AG10803 (cell line): Measurements from ENCODE around the gene CEP97.
"Not testable (repeated sequence)": the region's sequence is repeated elsewhere in the genome, so short reads cannot be mapped to it uniquely, and the experiment has no call there.

Experiments used
- DNase-seq: peaks from one replicate; pipeline ENCODE4 v3.0.0; 2010; ENCODE audit warnings: low read depth
- H3K4me3 ChIP-seq: 2 replicates; pipeline ENCODE4 v1.5.1; 2011; ENCODE audit warnings: mild to moderate bottlenecking, low read length, control low read depth
- CTCF ChIP-seq: conservative IDR thresholded peaks from 2 replicates; pipeline ENCODE4 v1.5.1; 2011; ENCODE audit warnings: mild to moderate bottlenecking, low read length, control low read depth, inconsistent platforms

The CEP97 gene

GRCh38 chr3:101724329-101725193 is at the start of gene CEP97:
Gene CEP97 (plus strand): TSS chr3:101724614. CDS start chr3:101724677, 63 bp downstream.
- DNase-seq, result peak; percentile 86
- no peak for TF ChIP-seq CTCF
- H3K4me3 ChIP-seq, result peak within 1 kb of the TSS; percentile 93

- DNase-seq, result no peak
- TF ChIP-seq CTCF, result no peak
- peak overlapping the region; percentile 95 for H3K4me3 ChIP-seq
These were observed 48.7 kb upstream of the CEP97 start for GRCh38 chr3:101675709-101676215.

- peak overlapping the region; percentile 95 for H3K4me3 ChIP-seq
- TF ChIP-seq CTCF, result 0 out of 2 replicates have a peak, but pooled peaks have one; percentile 6
- DNase-seq, result peak; percentile 95
These were observed 48.1 kb upstream of the CEP97 start for GRCh38 chr3:101676216-101676764.

- TF ChIP-seq CTCF, result peak; percentile 80
- peak within 1 kb of the TSS; percentile 95 for H3K4me3 ChIP-seq
- peak; percentile 100 for DNase-seq
These were observed 47.5 kb upstream of the CEP97 start, which contains the start of gene ZBTB11 for GRCh38 chr3:101676765-101677435. Gene ZBTB11 (minus strand): TSS chr3:101677132. CDS start chr3:101676914, 218 bp downstream.

- TF ChIP-seq CTCF, result no peak
- DNase-seq, result no peak
- H3K4me3 ChIP-seq, result peak overlapping the region; percentile 51
These were observed 46.8 kb upstream of the CEP97 start for GRCh38 chr3:101677436-101678286.

- DNase-seq, H3K4me3 ChIP-seq: not testable (repeated sequence)
These were observed 45.6 kb upstream of the CEP97 start for GRCh38 chr3:101678837-101679236.
